ENCODE results near the gene DENND5A.
"Not testable (repeated sequence)": the region's sequence is repeated elsewhere in the genome, so short reads cannot be mapped to it uniquely, and the experiment has no call there.

The DENND5A gene

DNA sequence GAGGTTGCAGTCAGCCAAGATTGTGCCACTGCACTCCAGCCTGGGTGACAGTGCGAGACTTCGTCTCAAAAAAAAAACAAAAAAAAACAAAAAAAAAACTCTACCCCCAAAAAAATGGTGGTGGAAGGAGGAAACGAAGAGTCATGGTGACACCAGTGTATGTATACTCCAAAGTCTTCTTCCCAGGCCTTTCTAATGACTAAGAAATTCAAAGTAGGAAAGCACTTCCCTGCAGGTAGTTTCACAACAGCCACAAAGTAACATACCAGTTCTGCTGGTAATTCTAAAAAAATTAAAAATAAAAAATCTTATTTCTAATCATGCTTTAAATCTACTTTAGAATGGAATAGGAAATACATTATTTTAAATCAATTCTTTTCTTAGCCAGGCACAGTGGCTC is 72.6 kb downstream of the DENND5A start:
- H3K36me3 ChIP-seq (ENCODE audit: control insufficient read depth, insufficient read depth, low read length) = peaks cover 37% of the 10 kb centered on the region
- no peaks in the 10 kb centered on the region for H3K4me1 ChIP-seq (ENCODE audit: control insufficient read depth, insufficient read depth, low read length)
- H3K9me3 ChIP-seq (ENCODE audit: control insufficient read depth, insufficient read depth, low read length) = peaks cover 18% of the 10 kb centered on the region
- no peak overlapping the region for H3K9ac ChIP-seq (ENCODE audit: low read depth, low read length)
- no peaks in the 10 kb centered on the region for H3K27me3 ChIP-seq (ENCODE audit: control insufficient read depth, insufficient read depth, low read length)
- H3K27ac ChIP-seq (ENCODE audit: low read depth, low read length) = no peak overlapping the region
- H3K4me3 ChIP-seq (ENCODE audit: low read depth, low read length) = no peak overlapping the region

DNA sequence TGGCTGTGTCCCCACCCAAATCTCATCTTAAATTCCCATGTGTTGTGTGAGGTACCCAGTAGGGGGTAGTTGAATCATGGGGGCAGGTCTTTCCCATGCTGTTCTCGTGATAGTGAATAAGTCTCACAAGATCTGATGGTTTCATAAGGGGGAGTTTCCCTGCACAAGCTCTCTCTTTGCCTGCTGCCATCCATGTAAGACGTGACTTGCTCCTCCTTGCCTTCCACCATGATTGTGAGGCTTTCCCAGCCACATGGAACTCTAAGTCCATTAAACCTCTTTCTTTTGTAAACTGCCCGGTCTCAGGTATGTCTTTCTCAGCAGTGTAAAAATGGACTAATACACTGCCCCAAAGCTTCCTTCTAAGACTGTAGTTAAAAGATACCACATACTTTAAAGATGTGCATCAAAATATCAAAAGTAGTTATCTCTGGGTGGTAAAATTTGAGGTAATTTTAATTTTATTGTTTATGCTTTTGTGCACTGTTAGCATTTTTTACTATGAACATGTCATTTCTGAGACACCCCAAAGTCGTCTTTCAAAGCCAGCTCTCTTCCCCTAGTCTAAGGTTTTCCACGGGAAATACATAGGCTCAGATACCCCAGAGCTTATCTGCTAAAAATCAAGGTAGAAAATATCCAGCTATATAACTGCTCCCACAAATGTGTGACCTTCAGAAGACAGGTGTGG is 74.7 kb downstream of the DENND5A start:
- H3K4me3 ChIP-seq (ENCODE audit: low read depth, low read length); H3K4me1 ChIP-seq (ENCODE audit: control insufficient read depth, insufficient read depth, low read length); H3K27ac ChIP-seq (ENCODE audit: low read depth, low read length); H3K27me3 ChIP-seq (ENCODE audit: control insufficient read depth, insufficient read depth, low read length); H3K9ac ChIP-seq (ENCODE audit: low read depth, low read length): not testable (repeated sequence)
- Histone ChIP-seq H3K9me3 (ENCODE audit: control insufficient read depth, insufficient read depth, low read length) (peaks cover 18% of the 10 kb centered on the region), H3K36me3 (ENCODE audit: control insufficient read depth, insufficient read depth, low read length) (peaks cover 40% of the 10 kb centered on the region)

DNA sequence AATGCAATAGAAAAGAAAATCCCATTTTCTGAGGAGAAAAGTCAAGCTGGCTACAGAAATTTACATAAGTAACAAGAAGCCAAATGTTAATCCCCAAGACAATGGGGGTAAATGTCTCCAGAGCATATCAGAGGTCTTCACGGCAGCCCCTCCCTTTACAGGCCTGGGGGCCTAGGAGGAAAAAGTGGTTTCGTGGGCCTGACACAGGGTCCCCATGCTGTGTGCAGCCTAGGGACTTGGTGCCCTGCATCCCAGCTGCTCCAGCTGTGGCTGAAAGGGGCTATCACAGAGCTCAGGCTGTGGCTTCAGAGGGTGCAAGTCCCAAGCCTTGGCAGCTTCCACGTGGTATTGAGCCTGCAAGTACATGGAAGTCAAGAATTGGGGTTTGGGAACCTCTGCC is 76.3 kb downstream of the DENND5A start:
- not testable (repeated sequence) for H3K27me3 ChIP-seq (ENCODE audit: control insufficient read depth, insufficient read depth, low read length); H3K27ac ChIP-seq (ENCODE audit: low read depth, low read length); H3K9ac ChIP-seq (ENCODE audit: low read depth, low read length); H3K4me1 ChIP-seq (ENCODE audit: control insufficient read depth, insufficient read depth, low read length); H3K4me3 ChIP-seq (ENCODE audit: low read depth, low read length)
- Histone ChIP-seq H3K36me3 (ENCODE audit: control insufficient read depth, insufficient read depth, low read length) (peaks cover 40% of the 10 kb centered on the region), H3K9me3 (ENCODE audit: control insufficient read depth, insufficient read depth, low read length) (peaks cover 18% of the 10 kb centered on the region)

DNA sequence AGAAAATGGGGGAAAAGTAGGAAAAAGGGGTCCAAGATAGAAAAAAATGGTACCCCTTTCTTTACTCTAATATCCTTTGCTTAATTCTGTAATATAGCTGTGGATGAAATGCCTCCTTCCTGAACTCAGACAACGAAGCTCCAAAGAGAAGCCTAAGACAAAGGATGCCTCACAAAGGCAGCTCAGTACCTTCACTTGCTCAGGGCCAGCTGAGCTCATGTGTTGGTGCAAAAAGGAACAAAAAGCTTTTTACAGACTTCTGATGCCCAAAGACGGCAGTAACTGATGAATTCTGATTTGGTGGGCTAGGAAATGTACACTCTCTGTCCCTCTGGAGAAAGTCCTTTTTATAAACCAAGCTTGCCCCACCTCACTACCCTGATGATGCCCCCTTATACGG is 77.5 kb downstream of the DENND5A start:
- no peaks in the 10 kb centered on the region for H3K4me1 ChIP-seq (ENCODE audit: control insufficient read depth, insufficient read depth, low read length)
- H3K27ac ChIP-seq (ENCODE audit: low read depth, low read length) = no peak overlapping the region
- H3K9me3 ChIP-seq (ENCODE audit: control insufficient read depth, insufficient read depth, low read length) = peaks cover 18% of the 10 kb centered on the region
- H3K36me3 ChIP-seq (ENCODE audit: control insufficient read depth, insufficient read depth, low read length) = peaks cover 30% of the 10 kb centered on the region
- H3K27me3 ChIP-seq (ENCODE audit: control insufficient read depth, insufficient read depth, low read length) = no peaks in the 10 kb centered on the region
- H3K9ac ChIP-seq (ENCODE audit: low read depth, low read length) = no peak overlapping the region
- no peak overlapping the region for H3K4me3 ChIP-seq (ENCODE audit: low read depth, low read length)

DNA sequence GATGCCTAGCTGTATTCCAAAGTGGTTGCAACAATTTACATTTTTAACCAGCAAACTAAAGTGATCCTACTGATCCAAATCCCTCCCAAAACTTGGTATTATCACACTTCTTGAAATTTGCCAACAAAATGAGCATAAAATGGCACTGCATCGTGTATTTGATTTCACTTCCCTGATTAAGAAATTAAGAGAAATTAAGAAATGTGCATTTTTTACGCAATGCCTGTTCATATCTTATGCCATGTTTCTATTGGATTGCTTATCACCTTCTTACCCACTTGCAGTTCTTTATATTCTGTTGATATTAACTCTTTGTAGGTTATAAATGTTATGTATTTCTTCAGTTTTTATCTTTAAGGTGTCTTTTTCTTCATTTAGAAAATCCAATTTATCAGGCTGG is 80.6 kb downstream of the DENND5A start:
- no peak overlapping the region for H3K9ac ChIP-seq (ENCODE audit: low read depth, low read length)
- H3K4me3 ChIP-seq (ENCODE audit: low read depth, low read length) = no peak overlapping the region
- no peaks in the 10 kb centered on the region for H3K27me3 ChIP-seq (ENCODE audit: control insufficient read depth, insufficient read depth, low read length)
- no peak overlapping the region for H3K27ac ChIP-seq (ENCODE audit: low read depth, low read length)
- H3K9me3 ChIP-seq (ENCODE audit: control insufficient read depth, insufficient read depth, low read length) = peaks cover 6% of the 10 kb centered on the region; the same call in 1 of the 2 replicates
- H3K4me1 ChIP-seq (ENCODE audit: control insufficient read depth, insufficient read depth, low read length) = no peaks in the 10 kb centered on the region
- peaks cover 28% of the 10 kb centered on the region for H3K36me3 ChIP-seq (ENCODE audit: control insufficient read depth, insufficient read depth, low read length)

DNA sequence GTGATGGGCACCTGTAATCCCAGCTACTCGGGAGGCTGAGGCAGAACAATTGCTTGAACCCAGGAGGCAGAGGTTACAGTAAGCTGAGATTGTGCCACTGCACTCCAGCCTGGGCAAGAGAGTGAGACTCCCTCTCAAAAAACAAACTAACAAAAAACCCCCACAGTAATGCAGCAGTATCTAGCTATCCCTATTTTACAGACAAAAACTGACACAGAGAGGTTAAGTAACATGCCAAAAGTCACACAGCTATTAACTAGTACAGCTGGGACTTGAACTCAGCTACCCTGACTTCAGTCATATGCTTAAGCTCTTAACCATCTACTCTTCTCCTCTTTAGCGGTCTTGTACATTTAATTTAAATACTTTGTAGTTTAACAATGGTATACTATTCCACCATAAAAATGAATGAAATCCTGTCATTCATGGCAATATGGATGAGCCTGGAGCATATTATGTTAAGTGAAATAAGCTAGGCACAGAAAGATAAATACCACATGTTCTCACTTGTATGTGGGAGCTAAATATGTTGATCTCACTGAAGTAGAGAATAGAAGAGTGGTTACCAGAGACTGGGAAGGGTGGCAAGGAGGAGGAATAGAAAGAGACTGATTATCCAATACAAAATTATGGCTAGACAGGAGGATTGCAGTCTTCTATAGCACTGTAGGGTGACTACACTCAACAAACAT is 82.8 kb downstream of the DENND5A start:
- Histone ChIP-seq H3K27ac (ENCODE audit: low read depth, low read length) (no peak overlapping the region), H3K4me3 (ENCODE audit: low read depth, low read length) (no peak overlapping the region), H3K9me3 (ENCODE audit: control insufficient read depth, insufficient read depth, low read length) (no peaks in the 10 kb centered on the region), H3K9ac (ENCODE audit: low read depth, low read length) (no peak overlapping the region), H3K4me1 (ENCODE audit: control insufficient read depth, insufficient read depth, low read length) (no peaks in the 10 kb centered on the region), H3K36me3 (ENCODE audit: control insufficient read depth, insufficient read depth, low read length) (peaks cover 39% of the 10 kb centered on the region), H3K27me3 (ENCODE audit: control insufficient read depth, insufficient read depth, low read length) (no peaks in the 10 kb centered on the region)

DNA sequence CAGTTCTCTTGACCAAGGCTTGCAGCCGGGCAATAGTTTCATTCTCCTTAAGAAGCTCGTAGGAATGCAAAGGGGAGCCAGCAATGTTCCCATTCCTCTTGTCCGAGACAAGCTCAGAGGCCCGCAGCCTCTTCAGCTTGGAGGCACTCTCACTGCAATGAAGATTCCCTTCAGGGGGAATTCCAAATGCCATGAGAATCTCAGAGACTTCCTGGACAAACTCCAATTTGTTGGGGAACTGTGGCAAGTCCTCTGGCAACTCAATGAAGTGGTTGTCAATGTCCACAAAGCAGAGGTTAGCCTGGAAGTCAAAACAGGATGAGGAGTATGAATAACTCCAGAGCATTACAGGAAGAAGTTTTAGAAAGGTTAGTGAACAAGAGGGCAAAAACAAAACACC is 84.4 kb downstream of the DENND5A start:
- Histone ChIP-seq H3K4me1 (ENCODE audit: control insufficient read depth, insufficient read depth, low read length) (no peaks in the 10 kb centered on the region), H3K27me3 (ENCODE audit: control insufficient read depth, insufficient read depth, low read length) (no peaks in the 10 kb centered on the region), H3K27ac (ENCODE audit: low read depth, low read length) (no peak overlapping the region), H3K36me3 (ENCODE audit: control insufficient read depth, insufficient read depth, low read length) (peaks cover 49% of the 10 kb centered on the region), H3K4me3 (ENCODE audit: low read depth, low read length) (no peak overlapping the region), H3K9ac (ENCODE audit: low read depth, low read length) (no peak overlapping the region), H3K9me3 (ENCODE audit: control insufficient read depth, insufficient read depth, low read length) (no peaks in the 10 kb centered on the region)

DNA sequence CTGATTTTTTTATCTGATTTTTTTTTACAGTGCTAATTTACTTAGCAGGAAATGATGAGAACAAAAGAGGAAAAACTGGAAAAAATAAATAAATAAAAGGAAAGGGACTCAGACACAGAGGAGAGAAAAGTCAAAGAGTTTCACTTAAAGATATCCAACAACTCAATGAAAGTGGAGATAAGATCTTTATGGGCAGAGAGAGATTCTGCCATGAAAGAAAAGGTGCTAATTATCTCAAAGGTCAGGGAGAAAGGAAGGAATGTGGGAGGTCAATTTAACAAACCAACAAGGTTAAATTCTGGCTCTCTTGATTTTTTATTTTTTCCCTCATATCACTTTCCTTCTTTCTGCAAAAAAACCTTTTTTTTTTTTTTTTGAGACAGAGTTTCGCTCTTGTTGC is 86.0 kb downstream of the DENND5A start:
- H3K27me3 ChIP-seq (ENCODE audit: control insufficient read depth, insufficient read depth, low read length) = no peaks in the 10 kb centered on the region
- no peak overlapping the region for H3K4me3 ChIP-seq (ENCODE audit: low read depth, low read length)
- peaks cover 51% of the 10 kb centered on the region for H3K36me3 ChIP-seq (ENCODE audit: control insufficient read depth, insufficient read depth, low read length)
- H3K9me3 ChIP-seq (ENCODE audit: control insufficient read depth, insufficient read depth, low read length) = no peaks in the 10 kb centered on the region
- no peak overlapping the region for H3K27ac ChIP-seq (ENCODE audit: low read depth, low read length)
- no peaks in the 10 kb centered on the region for H3K4me1 ChIP-seq (ENCODE audit: control insufficient read depth, insufficient read depth, low read length)
- no peak overlapping the region for H3K9ac ChIP-seq (ENCODE audit: low read depth, low read length)

DNA sequence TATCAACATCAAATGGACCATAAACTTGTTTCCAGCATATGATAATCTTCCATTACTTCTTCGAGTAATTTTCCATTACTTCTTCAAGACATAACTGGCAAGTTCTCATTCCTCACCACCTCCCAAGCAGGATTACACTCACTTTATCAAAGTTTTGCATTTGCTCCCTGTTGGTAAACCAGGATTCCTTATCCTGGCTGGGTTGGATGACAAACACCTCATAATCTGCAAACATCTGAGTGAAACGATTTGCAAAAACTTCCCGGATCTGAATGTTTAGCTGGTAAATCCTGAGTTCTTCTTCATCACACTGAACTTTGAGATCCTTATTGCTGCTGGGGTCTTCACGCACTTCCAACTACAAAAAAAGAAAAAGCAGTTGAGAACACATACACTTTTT is 86.4 kb downstream of the DENND5A start:
- no peak overlapping the region for H3K4me3 ChIP-seq (ENCODE audit: low read depth, low read length)
- no peaks in the 10 kb centered on the region for H3K9me3 ChIP-seq (ENCODE audit: control insufficient read depth, insufficient read depth, low read length)
- no peak overlapping the region for H3K27ac ChIP-seq (ENCODE audit: low read depth, low read length)
- no peaks in the 10 kb centered on the region for H3K27me3 ChIP-seq (ENCODE audit: control insufficient read depth, insufficient read depth, low read length)
- no peak overlapping the region for H3K9ac ChIP-seq (ENCODE audit: low read depth, low read length)
- H3K36me3 ChIP-seq (ENCODE audit: control insufficient read depth, insufficient read depth, low read length) = peaks cover 51% of the 10 kb centered on the region
- no peaks in the 10 kb centered on the region for H3K4me1 ChIP-seq (ENCODE audit: control insufficient read depth, insufficient read depth, low read length)

DNA sequence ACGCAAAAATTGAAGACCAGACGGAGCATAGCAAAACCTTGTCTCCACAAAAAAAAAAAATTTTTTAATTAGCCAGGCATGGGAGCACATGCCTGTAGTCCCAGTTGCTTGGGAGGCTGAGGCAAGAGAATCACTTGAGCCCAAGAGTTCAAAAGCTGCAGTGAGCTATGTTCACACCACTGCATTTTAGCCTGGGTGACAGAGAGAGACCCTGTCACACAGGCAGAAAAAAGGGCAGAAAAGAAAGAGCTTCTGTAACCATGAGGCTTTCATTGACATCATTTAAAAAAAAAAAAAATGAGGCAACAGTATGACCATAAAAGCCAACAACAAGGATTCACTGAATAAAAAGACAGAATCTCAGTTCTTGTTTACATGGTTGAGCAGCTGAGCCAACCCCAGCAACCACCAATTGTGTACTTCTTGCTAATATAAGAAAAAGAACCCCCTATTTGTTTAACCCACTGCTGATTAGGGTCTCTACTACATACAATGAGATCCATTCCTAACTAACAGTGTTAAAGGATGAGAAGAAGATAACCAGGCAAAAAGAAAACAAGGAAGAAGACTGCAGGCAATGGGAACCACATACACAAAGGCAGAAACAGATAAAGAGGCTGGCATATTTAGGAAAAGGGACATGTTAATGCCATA is 87.6 kb downstream of the DENND5A start:
- Histone ChIP-seq H3K4me3 (ENCODE audit: low read depth, low read length) (no peak overlapping the region), H3K36me3 (ENCODE audit: control insufficient read depth, insufficient read depth, low read length) (peaks cover 57% of the 10 kb centered on the region), H3K9me3 (ENCODE audit: control insufficient read depth, insufficient read depth, low read length) (no peaks in the 10 kb centered on the region), H3K4me1 (ENCODE audit: control insufficient read depth, insufficient read depth, low read length) (no peaks in the 10 kb centered on the region), H3K9ac (ENCODE audit: low read depth, low read length) (no peak overlapping the region), H3K27me3 (ENCODE audit: control insufficient read depth, insufficient read depth, low read length) (no peaks in the 10 kb centered on the region), H3K27ac (ENCODE audit: low read depth, low read length) (no peak overlapping the region)

DNA sequence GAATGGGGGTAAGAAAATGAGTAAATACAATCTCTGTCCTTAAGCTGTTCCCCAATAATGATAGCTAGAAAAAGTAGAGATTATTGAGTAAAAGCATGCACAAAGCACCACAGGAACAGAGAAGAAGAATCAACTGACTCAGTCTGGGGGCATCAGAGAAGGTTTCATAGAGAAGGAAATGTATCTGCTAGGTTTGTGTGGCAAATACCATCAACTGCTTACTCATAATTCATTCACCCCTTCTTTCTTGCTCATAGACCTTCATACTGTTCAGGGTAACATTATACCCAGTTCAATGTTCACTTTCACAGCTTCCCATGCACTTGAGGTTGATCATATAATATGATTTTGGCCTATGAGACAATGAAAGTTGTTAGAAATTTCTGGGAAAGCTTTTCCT is 88.6 kb downstream of the DENND5A start:
- H3K9ac ChIP-seq (ENCODE audit: low read depth, low read length) = no peak overlapping the region
- H3K4me3 ChIP-seq (ENCODE audit: low read depth, low read length) = no peak overlapping the region
- H3K9me3 ChIP-seq (ENCODE audit: control insufficient read depth, insufficient read depth, low read length) = no peaks in the 10 kb centered on the region
- no peaks in the 10 kb centered on the region for H3K27me3 ChIP-seq (ENCODE audit: control insufficient read depth, insufficient read depth, low read length)
- peaks cover 62% of the 10 kb centered on the region for H3K36me3 ChIP-seq (ENCODE audit: control insufficient read depth, insufficient read depth, low read length)
- H3K4me1 ChIP-seq (ENCODE audit: control insufficient read depth, insufficient read depth, low read length) = no peaks in the 10 kb centered on the region
- H3K27ac ChIP-seq (ENCODE audit: low read depth, low read length) = no peak overlapping the region

All from HUES48 (cell line).